Measurements from ENCODE around the gene CYRIA. TPM values are rescaled to one million over a fixed set of nuclear protein-coding genes. Genes with fewer than 3 reads are reported as not detected.

CYRIA gene
- polyA plus RNA-seq (2011; rRNA removed) (not detected in 2 replicates), polyA minus RNA-seq (2011; rRNA and poly(A)+ RNA removed) (not detected in 2 replicates)

DNA sequence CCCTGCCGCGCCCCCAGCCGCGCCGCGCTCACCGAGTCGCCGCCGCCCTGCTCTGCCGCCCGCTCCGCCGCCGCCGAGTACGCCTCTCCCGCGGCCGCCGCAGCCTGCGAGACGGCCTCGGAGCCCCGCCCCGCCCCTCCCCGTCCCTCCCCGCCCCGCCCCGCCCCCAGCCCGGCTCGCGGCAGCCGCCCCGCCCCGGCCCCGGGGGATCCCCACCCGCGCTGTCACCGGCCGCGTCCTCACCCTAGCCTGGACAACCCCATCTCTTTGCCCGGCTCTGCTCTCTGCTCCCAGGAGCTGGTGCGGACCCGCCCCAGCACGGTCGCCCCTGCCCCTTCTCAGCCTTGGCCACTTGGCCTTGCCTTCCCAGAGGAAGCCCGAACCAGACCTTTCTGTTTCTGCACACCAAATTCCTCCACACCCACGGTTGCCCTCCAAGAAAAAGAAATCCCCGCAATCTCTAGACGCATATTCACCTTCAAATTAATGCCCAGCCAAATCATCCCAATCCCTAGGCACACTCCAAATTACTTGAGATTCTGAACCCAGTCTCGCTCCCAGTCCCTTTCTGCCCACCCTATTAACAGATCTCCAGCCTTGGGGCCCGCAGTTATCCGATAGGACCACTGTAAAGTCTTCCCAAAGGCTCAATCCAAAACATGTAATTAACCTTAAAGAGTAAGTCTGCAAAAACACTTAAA is at the start of gene CYRIA:
CYRIA (minus strand) TSS at position 87 of the 701 bp plus-strand sequence. CDS start 77,715 bp downstream, outside the sequence.
- POLR2A ChIA-PET: no interaction called here
- peak within 1 kb of the TSS; percentile 40 for H3K4me3 ChIP-seq (ENCODE audit: low read depth, low read length)
- H3K36me3 ChIP-seq (ENCODE audit: control insufficient read depth, insufficient read depth, low read length): no peaks in the 10 kb centered on the region
- TF ChIP-seq, protein P1, sequence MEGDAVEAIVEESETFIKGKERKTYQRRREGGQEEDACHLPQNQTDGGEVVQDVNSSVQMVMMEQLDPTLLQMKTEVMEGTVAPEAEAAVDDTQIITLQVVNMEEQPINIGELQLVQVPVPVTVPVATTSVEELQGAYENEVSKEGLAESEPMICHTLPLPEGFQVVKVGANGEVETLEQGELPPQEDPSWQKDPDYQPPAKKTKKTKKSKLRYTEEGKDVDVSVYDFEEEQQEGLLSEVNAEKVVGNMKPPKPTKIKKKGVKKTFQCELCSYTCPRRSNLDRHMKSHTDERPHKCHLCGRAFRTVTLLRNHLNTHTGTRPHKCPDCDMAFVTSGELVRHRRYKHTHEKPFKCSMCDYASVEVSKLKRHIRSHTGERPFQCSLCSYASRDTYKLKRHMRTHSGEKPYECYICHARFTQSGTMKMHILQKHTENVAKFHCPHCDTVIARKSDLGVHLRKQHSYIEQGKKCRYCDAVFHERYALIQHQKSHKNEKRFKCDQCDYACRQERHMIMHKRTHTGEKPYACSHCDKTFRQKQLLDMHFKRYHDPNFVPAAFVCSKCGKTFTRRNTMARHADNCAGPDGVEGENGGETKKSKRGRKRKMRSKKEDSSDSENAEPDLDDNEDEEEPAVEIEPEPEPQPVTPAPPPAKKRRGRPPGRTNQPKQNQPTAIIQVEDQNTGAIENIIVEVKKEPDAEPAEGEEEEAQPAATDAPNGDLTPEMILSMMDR (IDR thresholded peaks at IDR 0.05; ENCODE audit: insufficient read depth, low read depth, low read length): no peak
- H3K27me3 ChIP-seq (ENCODE audit: control insufficient read depth, insufficient read depth, low read length): peaks cover 3% of the 10 kb centered on the region
- DNase-seq (ENCODE audit: low read depth): no peak
- CTCF ChIA-PET: interaction anchor here (1.2 kb wide), 1 partner anchor 11 kb away, joined by 3 read pairs; no protein-coding TSS in a partner anchor

DNA sequence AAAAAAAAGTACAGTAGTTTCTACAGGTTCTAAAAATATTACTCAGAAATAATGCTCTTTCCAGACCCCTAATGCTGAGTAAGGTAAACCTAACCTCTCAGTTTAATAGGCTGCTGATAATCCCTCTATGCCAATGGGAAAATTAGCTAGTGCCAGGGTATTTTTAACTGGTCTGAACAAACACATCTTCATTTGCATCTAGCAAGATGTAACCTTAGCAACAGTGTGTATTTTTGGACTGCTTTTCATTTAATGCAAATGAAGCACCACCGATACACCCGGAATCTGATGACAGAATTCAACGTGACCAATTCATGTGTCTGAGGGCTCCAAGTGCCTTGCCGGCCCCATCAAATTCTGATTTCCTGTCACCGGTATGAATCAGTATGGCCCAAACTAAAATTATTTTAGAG is 47.4 kb upstream of the CYRIA start:
- no peak for DNase-seq (ENCODE audit: low read depth)
- ChIA-PET CTCF (no interaction called here), POLR2A (no interaction called here)
- no peaks in the 10 kb centered on the region for H3K36me3 ChIP-seq (ENCODE audit: control insufficient read depth, insufficient read depth, low read length)
- no peak overlapping the region for H3K4me3 ChIP-seq (ENCODE audit: low read depth, low read length)
- TF ChIP-seq, protein P1 (IDR thresholded peaks at IDR 0.05; ENCODE audit: insufficient read depth, low read depth, low read length): no peak
- no peaks in the 10 kb centered on the region for H3K27me3 ChIP-seq (ENCODE audit: control insufficient read depth, insufficient read depth, low read length)

DNA sequence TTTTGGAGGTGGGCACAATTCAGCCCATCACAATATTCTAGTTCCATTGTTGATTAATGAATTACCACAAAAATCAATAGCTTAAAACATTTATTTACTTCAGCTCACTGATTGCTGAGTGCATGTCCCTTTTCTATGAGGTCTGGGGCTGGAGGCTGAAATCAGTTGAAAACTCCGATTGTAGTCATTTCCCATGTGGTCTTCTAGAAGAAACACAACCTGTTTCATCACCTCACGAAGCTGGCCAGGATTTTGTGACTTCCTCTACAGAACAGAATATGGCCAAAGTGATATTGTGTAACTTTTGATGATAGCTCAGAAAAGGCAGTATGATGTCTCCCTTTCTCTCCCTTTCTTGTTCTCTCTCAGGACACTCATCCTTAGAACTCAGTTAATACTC is 44.1 kb upstream of the CYRIA start:
- DNase-seq (ENCODE audit: low read depth): no peak
- no peak overlapping the region for H3K4me3 ChIP-seq (ENCODE audit: low read depth, low read length)
- TF ChIP-seq, protein P1 (IDR thresholded peaks at IDR 0.05; ENCODE audit: insufficient read depth, low read depth, low read length): no peak
- ChIA-PET CTCF (no interaction called here), POLR2A (no interaction called here)
- no peaks in the 10 kb centered on the region for H3K36me3 ChIP-seq (ENCODE audit: control insufficient read depth, insufficient read depth, low read length)
- H3K27me3 ChIP-seq (ENCODE audit: control insufficient read depth, insufficient read depth, low read length): no peaks in the 10 kb centered on the region

DNA sequence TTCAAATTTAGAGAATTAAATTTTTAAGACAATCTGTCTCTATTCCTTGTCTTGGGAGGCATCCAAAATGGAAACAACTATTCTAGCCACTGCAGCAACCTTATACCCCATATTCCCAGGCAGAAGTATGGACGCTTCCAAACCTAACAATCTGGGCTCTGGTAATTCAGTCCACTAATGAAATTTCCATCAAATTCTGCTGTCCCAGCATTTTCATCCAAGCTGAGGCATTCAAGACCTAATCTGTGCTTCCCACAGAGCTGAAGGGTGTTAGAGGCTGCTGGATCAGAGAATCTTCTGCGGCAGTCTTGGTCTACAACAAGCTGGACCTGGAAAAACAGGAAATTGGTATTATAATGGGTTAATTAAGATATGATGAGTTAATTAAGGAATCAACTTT is 42.5 kb upstream of the CYRIA start:
- DNase-seq (ENCODE audit: low read depth): no peak
- POLR2A ChIA-PET: no interaction called here
- Histone ChIP-seq H3K4me3 (ENCODE audit: low read depth, low read length) (no peak overlapping the region), H3K36me3 (ENCODE audit: control insufficient read depth, insufficient read depth, low read length) (no peaks in the 10 kb centered on the region), H3K27me3 (ENCODE audit: control insufficient read depth, insufficient read depth, low read length) (no peaks in the 10 kb centered on the region)
- CTCF ChIA-PET: no interaction called here
- TF ChIP-seq, protein P1 (IDR thresholded peaks at IDR 0.05; ENCODE audit: insufficient read depth, low read depth, low read length): no peak

DNA sequence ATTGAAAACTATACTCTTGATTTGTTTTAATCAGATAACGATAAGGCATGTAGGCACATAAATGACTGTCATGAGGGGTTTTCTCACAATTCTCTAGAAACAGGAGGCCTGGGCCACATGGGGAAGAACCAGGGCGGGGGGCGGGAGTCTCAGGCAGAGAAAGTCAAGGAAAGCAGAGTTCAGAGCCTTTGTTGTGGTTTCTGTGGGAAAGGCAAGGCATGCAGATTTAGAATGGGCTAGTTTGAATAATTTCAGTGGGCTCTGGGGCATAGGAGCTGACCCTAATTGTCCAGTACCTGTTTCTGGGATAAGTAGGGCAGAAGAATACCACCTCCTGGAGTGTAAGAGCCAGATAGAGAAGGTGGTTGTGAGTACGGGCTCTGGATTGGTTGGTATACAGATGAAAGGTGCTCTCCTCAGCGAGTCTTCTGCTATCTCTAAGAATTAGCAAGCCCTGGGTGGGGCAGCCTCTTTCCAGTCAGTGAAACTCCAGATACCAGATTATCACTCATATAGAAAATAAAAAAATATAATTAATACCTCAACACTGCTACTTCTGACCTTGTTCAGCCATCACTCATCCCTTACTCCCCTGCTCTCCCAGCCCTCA is 41.5 kb upstream of the CYRIA start:
- Histone ChIP-seq H3K36me3 (ENCODE audit: control insufficient read depth, insufficient read depth, low read length) (no peaks in the 10 kb centered on the region), H3K27me3 (ENCODE audit: control insufficient read depth, insufficient read depth, low read length) (no peaks in the 10 kb centered on the region), H3K4me3 (ENCODE audit: low read depth, low read length) (no peak overlapping the region)
- ChIA-PET CTCF (no interaction called here), POLR2A (no interaction called here)
- no peak for DNase-seq (ENCODE audit: low read depth)
- TF ChIP-seq, protein P1 (IDR thresholded peaks at IDR 0.05; ENCODE audit: insufficient read depth, low read depth, low read length): no peak

Measured in BJ (cell line).